ENCODE results near the gene OLR1. TPM values are rescaled to one million over a fixed set of nuclear protein-coding genes. Genes with fewer than 3 reads are reported as not detected.
"Not testable (repeated sequence)": the region's sequence is repeated elsewhere in the genome, so short reads cannot be mapped to it uniquely, and the experiment has no call there.

OLR1 gene
- total RNA-seq, result 7.3 TPM

GRCh38 chr12:10171973-10172728 is at the start of gene OLR1:
Gene OLR1 (minus strand): TSS chr12:10172132. CDS start chr12:10172077, 55 bp downstream.
- no peak for DNase-seq

- peak; percentile 31 for DNase-seq
Observed at GRCh38 chr12:10220398-10221077, 48.6 kb upstream of the OLR1 start.

GRCh38 chr12:10218021-10218420 is 46.1 kb upstream of the OLR1 start:
- no peak for DNase-seq

GRCh38 chr12:10215946-10216345 is 44.0 kb upstream of the OLR1 start:
- DNase-seq, result not testable (repeated sequence)

GRCh38 chr12:10215436-10215835 is 43.5 kb upstream of the OLR1 start:
- no peak for DNase-seq

- DNase-seq, result no peak
Observed at GRCh38 chr12:10214895-10215267, 42.9 kb upstream of the OLR1 start.

GRCh38 chr12:10214136-10214894 is 42.4 kb upstream of the OLR1 start:
- DNase-seq, result no peak

GRCh38 chr12:10213168-10214135 is 41.5 kb upstream of the OLR1 start:
- peak; percentile 58 for DNase-seq

- peak; percentile 74 for DNase-seq
Observed at GRCh38 chr12:10212739-10213131, 40.8 kb upstream of the OLR1 start, which contains the start of gene GABARAPL1. Gene GABARAPL1 (plus strand): TSS chr12:10212877. CDS start chr12:10213130, 253 bp downstream.

GRCh38 chr12:10211940-10212738 is 40.2 kb upstream of the OLR1 start:
- DNase-seq, result peak; percentile 93

GRCh38 chr12:10211101-10211939 is 39.4 kb upstream of the OLR1 start:
- DNase-seq, result no peak

- DNase-seq, result no peak
Observed at GRCh38 chr12:10210225-10210624, 38.3 kb upstream of the OLR1 start.

GRCh38 chr12:10207136-10207535 is 35.2 kb upstream of the OLR1 start:
- no peak for DNase-seq

GRCh38 chr12:10205220-10205807 is 33.4 kb upstream of the OLR1 start:
- no peak for DNase-seq

GRCh38 chr12:10204495-10204894 is 32.6 kb upstream of the OLR1 start:
- DNase-seq, result not testable (repeated sequence)

GRCh38 chr12:10197879-10198278 is 25.9 kb upstream of the OLR1 start:
- DNase-seq, result no peak

GRCh38 chr12:10196210-10196609 is 24.3 kb upstream of the OLR1 start:
- DNase-seq, result no peak

- DNase-seq, result no peak
Observed at GRCh38 chr12:10194160-10194670, 22.3 kb upstream of the OLR1 start.

GRCh38 chr12:10191865-10192264 is 19.9 kb upstream of the OLR1 start:
- no peak for DNase-seq
